ENCODE measurements around the gene RAG2.

Gene RAG2

DNA sequence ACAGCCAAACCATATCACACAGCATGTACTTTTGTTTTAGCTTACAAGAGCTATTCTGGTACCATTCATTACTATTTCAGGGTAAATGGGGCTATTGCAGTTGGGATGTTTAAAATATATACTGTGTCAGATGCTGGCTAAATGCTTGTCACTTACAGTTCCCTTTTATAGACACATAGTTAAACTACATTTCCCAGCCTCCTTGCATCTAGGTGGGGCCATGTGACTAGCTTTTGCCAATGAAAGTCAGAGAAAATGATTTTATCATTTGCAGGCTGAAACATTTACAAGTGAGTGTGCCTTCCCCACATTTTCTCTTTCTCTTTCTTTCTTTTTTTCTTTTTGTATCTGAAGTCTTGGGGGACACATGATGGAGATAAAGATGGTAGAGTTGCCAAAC lies 11.5 kb downstream of the RAG2 start:
- H3K4me3 ChIP-seq (ENCODE audit: low read depth, low read length): no peak overlapping the region
- TF ChIP-seq, protein P1, sequence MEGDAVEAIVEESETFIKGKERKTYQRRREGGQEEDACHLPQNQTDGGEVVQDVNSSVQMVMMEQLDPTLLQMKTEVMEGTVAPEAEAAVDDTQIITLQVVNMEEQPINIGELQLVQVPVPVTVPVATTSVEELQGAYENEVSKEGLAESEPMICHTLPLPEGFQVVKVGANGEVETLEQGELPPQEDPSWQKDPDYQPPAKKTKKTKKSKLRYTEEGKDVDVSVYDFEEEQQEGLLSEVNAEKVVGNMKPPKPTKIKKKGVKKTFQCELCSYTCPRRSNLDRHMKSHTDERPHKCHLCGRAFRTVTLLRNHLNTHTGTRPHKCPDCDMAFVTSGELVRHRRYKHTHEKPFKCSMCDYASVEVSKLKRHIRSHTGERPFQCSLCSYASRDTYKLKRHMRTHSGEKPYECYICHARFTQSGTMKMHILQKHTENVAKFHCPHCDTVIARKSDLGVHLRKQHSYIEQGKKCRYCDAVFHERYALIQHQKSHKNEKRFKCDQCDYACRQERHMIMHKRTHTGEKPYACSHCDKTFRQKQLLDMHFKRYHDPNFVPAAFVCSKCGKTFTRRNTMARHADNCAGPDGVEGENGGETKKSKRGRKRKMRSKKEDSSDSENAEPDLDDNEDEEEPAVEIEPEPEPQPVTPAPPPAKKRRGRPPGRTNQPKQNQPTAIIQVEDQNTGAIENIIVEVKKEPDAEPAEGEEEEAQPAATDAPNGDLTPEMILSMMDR (IDR thresholded peaks at IDR 0.05; ENCODE audit: low read depth, low read length): no peak

DNA sequence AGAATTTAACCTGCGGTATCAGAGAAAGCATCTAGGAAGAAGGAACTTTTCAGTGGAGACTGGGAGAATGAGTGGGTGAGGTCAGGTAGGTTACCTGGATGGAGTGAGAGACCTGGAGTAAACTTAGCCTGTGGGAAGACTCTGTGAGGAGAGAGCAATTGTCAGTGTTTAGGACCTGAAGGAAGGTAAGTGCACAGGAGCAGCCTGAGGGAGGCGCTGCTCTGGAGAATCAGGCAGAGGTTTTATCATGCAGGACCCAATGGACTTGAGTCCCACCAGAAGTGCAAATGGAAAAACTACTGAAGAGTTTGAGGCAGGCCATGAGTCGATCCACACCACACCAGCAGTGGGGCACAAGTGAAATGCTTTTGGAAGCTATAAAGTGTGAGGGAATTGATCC lies 14.4 kb downstream of the RAG2 start:
- TF ChIP-seq, protein P1 (IDR thresholded peaks at IDR 0.05; ENCODE audit: low read depth, low read length): no peak
- H3K4me3 ChIP-seq (ENCODE audit: low read depth, low read length): no peak overlapping the region

GRCh38 chr11:36581536-36581935 lies 16.5 kb downstream of the RAG2 start:
- TF ChIP-seq, protein P1 (IDR thresholded peaks at IDR 0.05; ENCODE audit: low read depth, low read length): no peak
- no peak overlapping the region for H3K4me3 ChIP-seq (ENCODE audit: low read depth, low read length)

DNA sequence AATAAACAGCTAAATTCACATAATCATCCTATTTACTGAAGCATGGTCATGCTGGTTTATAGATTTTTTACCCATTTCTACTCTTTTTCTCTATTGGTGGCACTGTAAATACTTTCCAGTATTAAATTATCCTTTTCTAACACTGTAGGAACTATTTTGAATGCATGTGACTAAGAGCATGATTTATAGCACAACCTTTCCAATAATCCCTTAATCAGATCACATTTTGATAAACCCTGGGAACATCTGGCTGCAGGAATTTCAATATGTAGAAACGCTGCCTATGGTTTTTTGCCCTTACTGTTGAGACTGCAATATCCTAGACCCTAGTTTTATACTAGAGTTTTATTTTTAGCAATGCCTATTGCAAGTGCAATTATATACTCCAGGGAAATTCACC lies 19.6 kb downstream of the RAG2 start:
- H3K4me3 ChIP-seq (ENCODE audit: low read depth, low read length): no peak overlapping the region
- TF ChIP-seq, protein P1 (IDR thresholded peaks at IDR 0.05; ENCODE audit: low read depth, low read length): no peak

GRCh38 chr11:36577859-36578258 lies 20.2 kb downstream of the RAG2 start:
- no peak overlapping the region for H3K4me3 ChIP-seq (ENCODE audit: low read depth, low read length)
- TF ChIP-seq, protein P1 (IDR thresholded peaks at IDR 0.05; ENCODE audit: low read depth, low read length): no peak

GRCh38 chr11:36577373-36577772 lies 20.7 kb downstream of the RAG2 start:
- H3K4me3 ChIP-seq (ENCODE audit: low read depth, low read length): no peak overlapping the region
- TF ChIP-seq, protein P1 (IDR thresholded peaks at IDR 0.05; ENCODE audit: low read depth, low read length): no peak

GRCh38 chr11:36574486-36574885 lies 23.6 kb downstream of the RAG2 start:
- TF ChIP-seq, protein P1 (IDR thresholded peaks at IDR 0.05; ENCODE audit: low read depth, low read length): no peak
- H3K4me3 ChIP-seq (ENCODE audit: low read depth, low read length): no peak overlapping the region
